WTC11 (cell line): ENCODE results near the gene LGALS8.

Source experiments
- CTCF ChIP-seq: fragments of 200-600 bp; IDR thresholded peaks from 2 replicates; pipeline ENCODE4 v1.8.0; 2022; ENCODE audit warnings: antibody characterized with exemption
- HMGXB4 ChIP-seq: sonication (generic); formaldehyde crosslinking; IDR thresholded peaks from 2 replicates; pipeline ENCODE4 v1.8.1; 2023; ENCODE audit warnings: mild to moderate bottlenecking, moderate library complexity, missing genetic modification reagents
- NR1H2 ChIP-seq: sonication (generic); formaldehyde crosslinking; IDR thresholded peaks from 2 replicates; pipeline ENCODE4 v1.9.0; 2021; ENCODE audit warnings: mild to moderate bottlenecking, moderate library complexity, missing genetic modification reagents
- NR3C1 ChIP-seq: sonication (generic); formaldehyde crosslinking; conservative IDR thresholded peaks from 2 replicates; pipeline ENCODE4 v1.8.1; 2023; ENCODE audit warnings: low read depth, mild to moderate bottlenecking, missing genetic modification reagents

GRCh38 chr1:236548452-236548851, 24.7 kb downstream of the LGALS8 start:
- TF ChIP-seq NR1H2 (CRISPR knock-in tag), result no peak
- no peak for TF ChIP-seq HMGXB4 (CRISPR knock-in tag)
- no peak for TF ChIP-seq CTCF
- TF ChIP-seq NR3C1 (CRISPR knock-in tag), result no peak
